OCI-LY7 (cell line): ENCODE data around the gene BPIFB1.

Experiments used
- EZH2phosphoT487 ChIP-seq: fragments of 200-600 bp; sonication (generic); IDR thresholded peaks from 2 replicates; pipeline ENCODE4 v1.6.1; 2018; ENCODE audit warnings: low read depth, borderline replicate concordance, mild to moderate bottlenecking, mixed run types, antibody characterized with exemption, low read length, moderate library complexity, mixed read lengths
- TF ChIP-seq, protein P1 (sequence below): fragments of 200-600 bp; sonication (generic); conservative IDR thresholded peaks from 2 replicates; pipeline ENCODE4 v1.5.1; 2014; ENCODE audit warnings: mild to moderate bottlenecking, antibody characterized with exemption, low read length, moderate library complexity, mixed read lengths

DNA sequence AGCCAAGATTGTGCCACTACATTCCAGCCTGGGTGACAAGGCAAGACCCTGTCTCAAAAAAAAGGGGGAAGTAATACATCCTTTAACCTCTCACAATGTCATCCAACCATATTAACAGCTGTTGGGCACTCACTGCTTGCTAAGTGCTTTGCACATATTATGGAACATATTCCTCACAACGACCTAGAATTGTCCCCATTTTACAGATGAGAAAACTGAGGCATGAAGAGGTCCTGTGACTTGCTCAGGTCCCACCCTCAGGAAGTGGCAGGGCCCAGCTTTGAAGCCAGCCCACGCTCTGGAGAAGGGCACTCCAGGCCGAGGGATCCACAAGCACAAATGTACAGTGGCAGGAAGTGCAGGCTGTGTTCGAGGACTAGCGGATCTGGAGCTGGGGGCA lies 33.3 kb downstream of the BPIFB1 start:
- TF ChIP-seq, protein P1, sequence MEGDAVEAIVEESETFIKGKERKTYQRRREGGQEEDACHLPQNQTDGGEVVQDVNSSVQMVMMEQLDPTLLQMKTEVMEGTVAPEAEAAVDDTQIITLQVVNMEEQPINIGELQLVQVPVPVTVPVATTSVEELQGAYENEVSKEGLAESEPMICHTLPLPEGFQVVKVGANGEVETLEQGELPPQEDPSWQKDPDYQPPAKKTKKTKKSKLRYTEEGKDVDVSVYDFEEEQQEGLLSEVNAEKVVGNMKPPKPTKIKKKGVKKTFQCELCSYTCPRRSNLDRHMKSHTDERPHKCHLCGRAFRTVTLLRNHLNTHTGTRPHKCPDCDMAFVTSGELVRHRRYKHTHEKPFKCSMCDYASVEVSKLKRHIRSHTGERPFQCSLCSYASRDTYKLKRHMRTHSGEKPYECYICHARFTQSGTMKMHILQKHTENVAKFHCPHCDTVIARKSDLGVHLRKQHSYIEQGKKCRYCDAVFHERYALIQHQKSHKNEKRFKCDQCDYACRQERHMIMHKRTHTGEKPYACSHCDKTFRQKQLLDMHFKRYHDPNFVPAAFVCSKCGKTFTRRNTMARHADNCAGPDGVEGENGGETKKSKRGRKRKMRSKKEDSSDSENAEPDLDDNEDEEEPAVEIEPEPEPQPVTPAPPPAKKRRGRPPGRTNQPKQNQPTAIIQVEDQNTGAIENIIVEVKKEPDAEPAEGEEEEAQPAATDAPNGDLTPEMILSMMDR = no peak
- TF ChIP-seq EZH2phosphoT487 = no peak
